Right lobe of liver (tissue), 6 donors: ENCODE measurements around the gene ZFX. TPM values are rescaled to one million over a fixed set of nuclear protein-coding genes. Genes with fewer than 3 reads are reported as not detected.
A peak's percentile ranks its signal among the peaks of the same experiment; 100 is the strongest.

Experiments used
- ATAC-seq, 4 donors: fragments of 200-7000 bp; cut with Tn5 transposase; one replicate each; pipeline ENCODE4 v1.9.1; 2020; ENCODE audit warnings: mild to moderate bottlenecking in 4 of 4, moderate library complexity in 4 of 4
- DNase-seq, 3 donors: peaks; one replicate each; pipeline ENCODE4 v3.0.0-alpha.2; 2020
- H3K27ac ChIP-seq, 3 donors: fragments of 200-600 bp; one replicate each; pipeline ENCODE4 v1.8.0; 2022
- H3K27me3 ChIP-seq, 2 donors: fragments of 200-600 bp; one replicate each; pipeline ENCODE4 v1.8.0; 2022
- H3K36me3 ChIP-seq, 4 donors: fragments of 200-600 bp; sonication (generic) in 1 of 4; one replicate each; pipeline versions ENCODE4 v1.5.1 to v1.8.0; 2017 to 2022; ENCODE audit warnings: control low read depth in 1 of 4
- H3K4me1 ChIP-seq, 4 donors: fragments of 200-600 bp; sonication (generic) in 1 of 4; one replicate each; pipeline versions ENCODE4 v1.5.1 to v1.8.0; 2017 to 2022; ENCODE audit warnings: control low read depth in 1 of 4
- H3K4me3 ChIP-seq, 3 donors: fragments of 200-600 bp; one replicate each; pipeline ENCODE4 v1.8.0; 2022
- H3K9me3 ChIP-seq, 4 donors: fragments of 200-600 bp; sonication (generic) in 1 of 4; one replicate each; pipeline versions ENCODE4 v1.5.1 to v1.8.0; 2017 to 2022; ENCODE audit warnings: control low read depth in 1 of 4
- POLR2A ChIP-seq: fragments of 450-650 bp; IDR thresholded peaks from one replicate; pipeline ENCODE4 v1.6.1; 2017; ENCODE audit warnings: antibody characterized with exemption, mild to moderate bottlenecking
- WGBS: methylation state at CpG from one replicate; pipeline ENCODE4 v1.1.6; 2018; ENCODE audit warnings: low coverage, low lambda C conversion rate; ENCODE audit not compliant: insufficient coverage; ENCODE audit errors: missing lambda C conversion rate; 5-methylcytosine and 5-hydroxymethylcytosine counted together
- intact Hi-C, 2 donors: fragments of 100-400 bp; cut with DNase I; formaldehyde crosslinking; loops; one replicate each; pipeline versions ENCODE4 v1.11.2 to v1.14.1; 2022
- total RNA-seq, 6 experiments: library from RNA; depleted of rRNA in 2 of 6; stranded (reverse); fragments of >200 nt in 2 of 6; fragmentation: NEBNext Ultra II Directional in 3 of 6; extraction: Animal tissue kit (Norgen Biotek cat#: 25700) in 3 of 6; gene quantifications; one replicate each; pipeline versions ENCODE4 v1.1.0 to v1.2.4, GENCODE V29; 2016 to 2023
- TF ChIP-seq, protein P1 (sequence below), 4 donors: fragments of 200-600 bp in 3 of 4; fragments of 450-650 bp in 1 of 4; IDR thresholded peaks; one replicate each; pipeline versions ENCODE4 v1.5.1 to v1.8.0; 2016 to 2022; ENCODE audit warnings: antibody characterized with exemption in 4 of 4, mild to moderate bottlenecking in 2 of 4
- donor health status: DM: no; HTN: yes; CAD: no.
- donor health status: DM: no; HTN: no; CAD: no.
- donor health status: DM: no; HTN: no; CAD: no.
- donor health status: DM: no; HTN: yes; CAD: no.
- donor health status: DM: no; HTN: yes; CAD: no.

Gene ZFX
- total RNA-seq, 6 experiments from 2014 or later: 16.4 to 31.7 (median 23.5) TPM

DNA sequence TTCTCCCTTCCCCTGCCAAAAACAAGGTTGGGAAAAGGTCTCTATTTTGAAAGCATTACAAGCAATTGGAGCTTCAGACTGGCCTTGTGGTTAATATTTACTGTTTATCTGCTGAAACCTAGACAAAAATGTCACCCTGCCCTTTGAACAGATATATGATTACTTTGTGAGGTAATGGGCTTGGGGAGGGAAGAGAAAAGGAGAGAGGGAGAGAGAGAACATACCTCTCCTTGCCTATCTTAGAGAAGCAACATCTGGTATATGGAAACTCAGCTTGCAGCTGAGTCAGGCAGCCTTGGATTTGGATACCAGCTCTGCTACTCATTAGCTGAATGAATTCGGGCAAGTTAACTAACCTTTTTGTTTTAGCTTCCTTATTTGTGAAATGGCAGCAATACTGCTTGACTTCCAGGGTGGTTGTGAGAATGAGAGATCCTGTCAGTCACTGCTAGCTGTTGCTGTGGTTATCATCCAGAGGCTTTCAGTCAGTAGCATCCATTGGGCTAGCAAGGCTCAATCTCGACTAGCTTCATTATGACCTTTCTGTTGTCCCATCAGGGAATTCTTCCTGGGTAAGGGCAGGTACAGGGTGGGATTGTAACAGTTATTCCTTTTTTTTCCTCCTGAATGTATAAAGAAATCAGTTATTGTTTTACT, 41.1 kb downstream of the ZFX start:
- peak overlapping the region; percentile 43 to 88 (median 69) for H3K27ac ChIP-seq
- H3K27me3 ChIP-seq: no peaks in the 10 kb centered on the region
- WGBS: 22% methylated on average over 2 of the region's 2 CpGs
- DNase-seq (no peak), ATAC-seq (peak; percentile 70 to 78 (median 75))
- H3K9me3 ChIP-seq: no peaks in the 10 kb centered on the region
- TF ChIP-seq, protein P1, sequence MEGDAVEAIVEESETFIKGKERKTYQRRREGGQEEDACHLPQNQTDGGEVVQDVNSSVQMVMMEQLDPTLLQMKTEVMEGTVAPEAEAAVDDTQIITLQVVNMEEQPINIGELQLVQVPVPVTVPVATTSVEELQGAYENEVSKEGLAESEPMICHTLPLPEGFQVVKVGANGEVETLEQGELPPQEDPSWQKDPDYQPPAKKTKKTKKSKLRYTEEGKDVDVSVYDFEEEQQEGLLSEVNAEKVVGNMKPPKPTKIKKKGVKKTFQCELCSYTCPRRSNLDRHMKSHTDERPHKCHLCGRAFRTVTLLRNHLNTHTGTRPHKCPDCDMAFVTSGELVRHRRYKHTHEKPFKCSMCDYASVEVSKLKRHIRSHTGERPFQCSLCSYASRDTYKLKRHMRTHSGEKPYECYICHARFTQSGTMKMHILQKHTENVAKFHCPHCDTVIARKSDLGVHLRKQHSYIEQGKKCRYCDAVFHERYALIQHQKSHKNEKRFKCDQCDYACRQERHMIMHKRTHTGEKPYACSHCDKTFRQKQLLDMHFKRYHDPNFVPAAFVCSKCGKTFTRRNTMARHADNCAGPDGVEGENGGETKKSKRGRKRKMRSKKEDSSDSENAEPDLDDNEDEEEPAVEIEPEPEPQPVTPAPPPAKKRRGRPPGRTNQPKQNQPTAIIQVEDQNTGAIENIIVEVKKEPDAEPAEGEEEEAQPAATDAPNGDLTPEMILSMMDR (IDR thresholded peaks at IDR 0.05): no peak
- TF ChIP-seq POLR2A: no peak
- H3K4me3 ChIP-seq: peak overlapping the region; percentile 11 to 54 (median 49)
- no peaks in the 10 kb centered on the region for H3K36me3 ChIP-seq
- H3K4me1 ChIP-seq: peaks cover 0 to 63% (median 8%) of the 10 kb centered on the region in 4 donors
- intact Hi-C loops: no loop called here

DNA sequence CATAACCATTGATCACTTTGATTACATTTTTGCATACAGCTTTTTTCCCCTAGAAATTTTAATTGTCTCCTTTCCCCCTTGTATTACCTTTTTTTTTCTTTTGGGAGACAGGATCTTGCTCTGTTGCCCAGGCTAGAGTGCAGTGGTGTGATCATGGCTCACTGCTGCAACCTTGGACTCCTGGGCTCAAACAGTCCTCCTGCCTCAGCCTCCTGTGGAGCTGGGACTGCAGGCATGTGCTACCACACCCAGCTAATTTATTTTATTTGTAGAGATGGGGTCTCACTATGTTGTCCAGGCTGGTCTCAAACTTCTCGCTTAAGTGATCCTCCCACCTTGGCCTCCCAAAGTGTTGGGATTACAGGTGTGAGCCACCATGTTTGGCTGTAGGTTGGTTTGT, 47.0 kb downstream of the ZFX start:
- 100% methylated on average over 1 of the region's 1 CpG for WGBS
- peaks cover 0 to 42% (median 9%) of the 10 kb centered on the region in 4 donors for H3K4me1 ChIP-seq
- TF ChIP-seq, protein P1 (IDR thresholded peaks at IDR 0.05): no peak
- no peak for TF ChIP-seq POLR2A

DNA sequence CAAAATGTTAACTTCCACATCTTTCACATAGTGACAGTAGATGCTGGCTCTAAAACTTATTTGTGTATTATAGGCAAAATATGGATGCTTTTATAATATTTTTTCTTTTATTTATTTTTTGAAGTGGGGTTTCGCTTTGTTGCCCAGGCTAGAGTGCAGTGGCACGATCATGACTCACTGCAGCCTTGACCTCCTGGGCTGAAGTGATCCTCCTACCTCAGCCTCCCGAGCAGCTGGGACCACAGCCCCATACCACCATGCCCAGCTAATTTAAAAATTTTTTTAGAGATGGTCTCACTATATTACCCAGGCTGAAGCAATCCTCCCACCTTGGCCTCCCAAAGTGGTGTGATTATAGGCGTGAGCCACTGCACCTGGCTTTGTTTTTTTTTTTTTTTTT, 48.6 kb downstream of the ZFX start:
- no peak for ATAC-seq
- Histone ChIP-seq H3K9me3 (no peaks in the 10 kb centered on the region), H3K4me1 (peaks cover 0 to 31% (median 9%) of the 10 kb centered on the region in 4 donors), H3K4me3 (no peak overlapping the region), H3K36me3 (no peaks in the 10 kb centered on the region), H3K27ac (no peak overlapping the region), H3K27me3 (no peaks in the 10 kb centered on the region)
- WGBS: 91% methylated on average over 4 of the region's 4 CpGs
- DNase-seq: no peak
- no peak for TF ChIP-seq POLR2A
- intact Hi-C loops: no loop called here

More for the DNA sequence above, 47.0 kb downstream of the ZFX start:
- Histone ChIP-seq H3K36me3 (no peaks in the 10 kb centered on the region), H3K9me3 (no peaks in the 10 kb centered on the region), H3K27ac (no peak overlapping the region), H3K4me3 (no peak overlapping the region), H3K27me3 (no peaks in the 10 kb centered on the region)
- ATAC-seq: no peak
- intact Hi-C loops: no loop called here
- DNase-seq: no peak

DNA sequence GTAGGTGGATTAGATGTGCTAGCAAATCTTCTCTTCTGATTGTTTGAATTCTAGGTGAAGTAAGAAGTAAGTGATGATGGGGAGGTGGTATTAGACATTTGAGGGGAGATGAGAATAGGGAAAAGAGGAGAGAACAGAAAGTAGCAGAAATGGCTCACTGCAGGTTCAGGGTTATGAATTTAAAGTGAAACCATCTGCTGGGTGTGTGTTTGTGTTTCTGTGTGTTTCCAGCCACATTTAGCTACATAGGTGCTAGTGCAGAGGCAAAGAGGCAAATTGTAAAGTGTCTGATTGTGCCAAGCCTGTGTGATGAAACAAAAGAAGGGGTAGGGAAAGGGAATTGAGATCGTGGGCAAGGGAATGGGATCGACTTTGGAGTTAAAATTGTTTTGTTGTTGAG, 50.6 kb downstream of the ZFX start:
- intact Hi-C loops: no loop called here
- peak in 1 of 4 donors; percentile 23 for ATAC-seq
- H3K27ac ChIP-seq: no peak overlapping the region

DNA sequence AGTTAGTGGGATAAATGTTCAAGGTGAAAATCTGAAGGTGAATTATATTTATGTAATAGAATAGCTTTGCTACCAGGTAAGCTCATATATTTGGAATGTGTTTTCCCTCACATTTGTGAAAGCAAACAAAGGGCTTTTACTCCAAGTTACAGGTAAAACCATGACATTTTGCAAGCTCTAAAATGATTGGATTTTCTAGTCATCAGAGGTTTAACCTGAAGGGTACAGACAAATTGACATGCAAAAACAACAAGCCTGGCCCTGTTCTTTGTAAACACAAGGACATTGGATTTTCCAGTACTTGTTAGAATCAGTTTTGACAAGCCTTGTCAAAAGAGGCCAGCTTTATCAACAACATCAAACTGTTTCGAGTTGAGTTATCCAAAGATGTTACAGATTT, 51.7 kb downstream of the ZFX start:
- ATAC-seq (no peak), DNase-seq (no peak)
- 36% methylated on average over 1 of the region's 1 CpG for WGBS
- no peak for TF ChIP-seq POLR2A
- TF ChIP-seq, protein P1 (IDR thresholded peaks at IDR 0.05): no peak
- Histone ChIP-seq H3K36me3 (no peaks in the 10 kb centered on the region), H3K9me3 (no peaks in the 10 kb centered on the region), H3K27ac (no peak overlapping the region), H3K4me3 (no peak overlapping the region), H3K27me3 (no peaks in the 10 kb centered on the region), H3K4me1 (peaks cover 0 to 45% (median 12%) of the 10 kb centered on the region in 4 donors)
- intact Hi-C loops: no loop called here

More for the DNA sequence above, 50.6 kb downstream of the ZFX start:
- H3K4me3 ChIP-seq: no peak overlapping the region
- no peaks in the 10 kb centered on the region for H3K36me3 ChIP-seq
- peaks cover 0 to 44% (median 12%) of the 10 kb centered on the region in 4 donors for H3K4me1 ChIP-seq
- H3K9me3 ChIP-seq: no peaks in the 10 kb centered on the region
- H3K27me3 ChIP-seq: no peaks in the 10 kb centered on the region
- TF ChIP-seq POLR2A: no peak
- TF ChIP-seq, protein P1 (IDR thresholded peaks at IDR 0.05): no peak
- no peak for DNase-seq
- WGBS: 53% methylated on average over 2 of the region's 2 CpGs
